Gastroesophageal sphincter (tissue), 4 donors: ENCODE data around the gene PPIF. TPM values are rescaled to one million over a fixed set of nuclear protein-coding genes. Genes with fewer than 3 reads are reported as not detected.

ENCODE experiments used
- ATAC-seq: fragments of 150-250 bp; one replicate; pipeline ENCODE4 v1.9.1; 2016; ENCODE audit warnings: mild to moderate bottlenecking, moderate library complexity
- H3K27ac ChIP-seq, 4 donors: fragments of 200-600 bp; sonication (generic) in 3 of 4; 1 replicate in 3 of 4; 2 replicates in 1 of 4; pipeline ENCODE4 v1.5.1; 2016 to 2019
- H3K27me3 ChIP-seq: fragments of 200-600 bp; sonication (generic); one replicate; pipeline ENCODE4 v1.5.1; 2019
- H3K36me3 ChIP-seq, 2 donors: fragments of 200-600 bp; sonication (generic); one replicate each; pipeline ENCODE4 v1.5.1; 2019; ENCODE audit warnings: control low read depth in 1 of 2
- H3K4me1 ChIP-seq, 3 donors: fragments of 200-600 bp; sonication (generic); 1 replicate in 2 of 3; 2 replicates in 1 of 3; pipeline ENCODE4 v1.5.1; 2016 to 2019; ENCODE audit warnings: control low read depth in 2 of 3
- H3K4me3 ChIP-seq, 2 donors: fragments of 200-600 bp; sonication (generic); one replicate each; pipeline ENCODE4 v1.5.1; 2019; ENCODE audit warnings: mild to moderate bottlenecking in 1 of 2, moderate library complexity in 1 of 2
- H3K9me3 ChIP-seq, 3 donors: fragments of 200-600 bp; sonication (generic); one replicate each; pipeline ENCODE4 v1.5.1; 2017 to 2019; ENCODE audit warnings: control low read depth in 2 of 3
- CTCF ChIP-seq, 4 experiments: fragments of 200-600 bp in 2 of 4; fragments of 450-650 bp in 2 of 4; sonication (generic) in 1 of 4; IDR thresholded peaks; one replicate each; pipeline ENCODE4 v1.5.1; 2017 to 2019; ENCODE audit warnings: antibody characterized with exemption in 4 of 4, mild to moderate bottlenecking in 2 of 4, moderate library complexity in 2 of 4
- EP300 ChIP-seq: sonication (generic); formaldehyde crosslinking; IDR thresholded peaks from one replicate; pipeline ENCODE4 v1.6.1; 2017; ENCODE audit warnings: antibody characterized with exemption, mild to moderate bottlenecking
- POLR2A ChIP-seq, 2 donors: fragments of 450-650 bp; IDR thresholded peaks; one replicate each; pipeline ENCODE4 v1.6.1; 2017; ENCODE audit warnings: antibody characterized with exemption in 2 of 2, mild to moderate bottlenecking in 2 of 2, moderate library complexity in 1 of 2
- POLR2AphosphoS5 ChIP-seq: sonication (generic); formaldehyde crosslinking; IDR thresholded peaks from one replicate; pipeline ENCODE4 v1.6.1; 2017; ENCODE audit warnings: antibody characterized with exemption
- WGBS, 2 donors: methylation state at CpG; one replicate each; pipeline ENCODE4 v1.1.5; 2018; ENCODE audit warnings: low coverage in 1 of 2; 5-methylcytosine and 5-hydroxymethylcytosine counted together
- total RNA-seq, 4 donors: library from RNA; depleted of rRNA; stranded (reverse); fragments of >200 nt; gene quantifications; one replicate each; pipeline ENCODE4 v1.1.0, GENCODE V29; 2016

PPIF gene
- 10 to 100 TPM; 16.5 to 38.0 (median 22.8) TPM for total RNA-seq

DNA sequence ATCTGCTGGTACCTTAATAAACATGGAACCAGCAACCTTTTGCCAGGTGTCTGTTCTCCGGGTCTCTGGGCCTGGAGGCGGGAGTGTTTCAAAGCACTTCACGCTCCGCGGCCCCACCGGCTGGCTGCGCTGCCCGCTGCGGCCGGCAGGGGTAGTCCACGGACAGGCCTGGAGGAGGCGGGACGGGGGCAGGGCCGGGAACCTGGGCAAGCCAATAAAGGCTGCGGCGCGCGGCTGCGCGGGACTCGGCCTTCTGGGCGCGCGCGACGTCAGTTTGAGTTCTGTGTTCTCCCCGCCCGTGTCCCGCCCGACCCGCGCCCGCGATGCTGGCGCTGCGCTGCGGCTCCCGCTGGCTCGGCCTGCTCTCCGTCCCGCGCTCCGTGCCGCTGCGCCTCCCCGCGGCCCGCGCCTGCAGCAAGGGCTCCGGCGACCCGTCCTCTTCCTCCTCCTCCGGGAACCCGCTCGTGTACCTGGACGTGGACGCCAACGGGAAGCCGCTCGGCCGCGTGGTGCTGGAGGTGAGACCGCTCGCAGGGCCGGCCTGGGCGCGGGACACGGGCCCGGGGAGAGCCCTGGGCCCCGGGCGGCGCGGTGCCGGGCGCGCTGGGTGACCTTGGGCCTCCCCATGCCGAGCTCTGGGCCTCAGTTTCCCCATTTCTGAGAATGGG, at the start of gene PPIF:
PPIF (plus strand) TSS at position 244 of the 668 bp plus-strand sequence; CDS start at position 324, 80 bp downstream.
- TF ChIP-seq POLR2AphosphoS5 = peak; percentile 77
- no peak for TF ChIP-seq EP300
- TF ChIP-seq CTCF (IDR thresholded peaks at IDR 0.05) = peak in 3 of 4 experiments; percentile 98
- TF ChIP-seq POLR2A (IDR thresholded peaks at IDR 0.05) = peak; percentile 75
- ATAC-seq = peak; percentile 93
- peaks cover 0 to 48% (median 17%) of the 10 kb centered on the region in 3 donors for H3K4me1 ChIP-seq
- WGBS, 2 donors = 0% methylated on average over 3 to 6 of the region's 77 CpGs
- H3K36me3 ChIP-seq = peaks cover 0 to 35% of the 10 kb centered on the region in 2 donors
- H3K27ac ChIP-seq = peak within 1 kb of the TSS; percentile 36 to 92 (median 91)
- no peaks in the 10 kb centered on the region for H3K27me3 ChIP-seq
- H3K9me3 ChIP-seq = no peaks in the 10 kb centered on the region
- peak within 1 kb of the TSS; percentile 45 to 89 for H3K4me3 ChIP-seq

DNA sequence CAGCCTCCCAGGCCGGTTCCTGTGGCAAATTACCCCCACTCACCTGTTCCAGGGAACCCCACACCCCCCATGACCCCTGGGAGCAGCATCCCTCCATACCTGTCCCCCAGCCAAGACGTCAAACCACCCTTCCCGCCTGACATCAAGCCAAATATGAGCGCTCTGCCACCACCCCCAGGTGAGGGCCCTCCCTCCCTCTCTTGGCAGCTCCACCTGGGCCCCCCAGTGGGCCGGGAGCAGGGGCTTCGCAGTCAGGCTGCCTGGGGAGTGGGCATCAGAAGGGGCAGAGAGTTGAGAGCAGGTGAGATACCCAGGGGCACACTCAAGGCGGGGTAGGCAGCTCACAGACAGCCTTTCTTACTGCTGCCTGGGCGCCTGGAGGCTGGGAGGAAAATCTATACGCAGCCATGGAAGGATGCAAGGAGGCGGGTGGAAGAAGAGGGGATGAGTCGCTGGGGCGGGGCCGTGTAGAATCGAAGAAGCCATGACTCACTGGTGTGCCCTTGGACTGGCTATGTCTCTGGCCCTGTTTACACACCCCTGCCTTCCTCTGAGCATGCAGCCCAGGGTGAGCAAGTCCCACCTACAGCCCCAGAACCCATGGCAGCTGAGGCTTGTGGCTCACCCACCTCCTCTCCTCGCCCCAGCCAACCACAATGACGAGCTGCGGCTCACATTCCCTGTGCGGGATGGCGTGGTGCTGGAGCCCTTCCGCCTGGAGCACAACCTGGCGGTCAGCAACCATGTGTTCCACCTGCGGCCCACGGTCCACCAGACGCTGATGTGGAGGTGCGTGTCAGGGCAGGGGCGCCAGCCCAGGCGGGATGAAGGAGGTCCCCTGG, 48.6 kb upstream of the PPIF start:
- Histone ChIP-seq H3K9me3 (no peaks in the 10 kb centered on the region), H3K27me3 (no peaks in the 10 kb centered on the region), H3K4me1 (peaks cover 0 to 39% (median 9%) of the 10 kb centered on the region in 3 donors), H3K27ac (peak overlapping the region in 3 of 4 donors; percentile 57 to 71 (median 65)), H3K36me3 (peaks cover 0 to 100% of the 10 kb centered on the region in 2 donors), H3K4me3 (no peak overlapping the region)
- WGBS, 2 donors = 50% methylated on average over 2 of the region's 27 CpGs; no CpG with 5 or more reads in 1 of the 2 donors
- peak; percentile 33 for TF ChIP-seq POLR2AphosphoS5
- no peak for TF ChIP-seq POLR2A (IDR thresholded peaks at IDR 0.05)
- ATAC-seq = peak; percentile 59

GRCh38 chr10:79299397-79300241, 47.6 kb upstream of the PPIF start:
- Histone ChIP-seq H3K9me3 (no peaks in the 10 kb centered on the region), H3K4me3 (no peak overlapping the region), H3K27ac (peak overlapping the region in 3 of 4 donors; percentile 57 to 71 (median 65)), H3K36me3 (peaks cover 0 to 100% of the 10 kb centered on the region in 2 donors), H3K4me1 (peaks cover 0 to 34% (median 9%) of the 10 kb centered on the region in 3 donors), H3K27me3 (no peaks in the 10 kb centered on the region)
- WGBS, 2 donors = 12% methylated on average over 3 of the region's 13 CpGs; no CpG with 5 or more reads in 1 of the 2 donors
- TF ChIP-seq POLR2AphosphoS5 = peak; percentile 47
- no peak for TF ChIP-seq CTCF (IDR thresholded peaks at IDR 0.05)
- ATAC-seq = peak; percentile 80

- peaks cover 0 to 27% (median 9%) of the 10 kb centered on the region in 3 donors for H3K4me1 ChIP-seq
- H3K9me3 ChIP-seq = no peaks in the 10 kb centered on the region
- no peak overlapping the region for H3K27ac ChIP-seq
- peaks cover 0 to 100% of the 10 kb centered on the region in 2 donors for H3K36me3 ChIP-seq
- H3K4me3 ChIP-seq = no peak overlapping the region
- WGBS, 2 donors = 93 to 100% methylated on average over 5 to 13 of the region's 24 CpGs
- ATAC-seq = no peak
- no peaks in the 10 kb centered on the region for H3K27me3 ChIP-seq
- TF ChIP-seq POLR2A (IDR thresholded peaks at IDR 0.05) = no peak
- no peak for TF ChIP-seq POLR2AphosphoS5
- no peak for TF ChIP-seq CTCF (IDR thresholded peaks at IDR 0.05)
- no peak for TF ChIP-seq EP300
Measured at GRCh38 chr10:79300711-79301110, 46.6 kb upstream of the PPIF start.
